Activated CD4-positive, alpha-beta memory T cell treated with anti-CD3 and anti-CD28 coated beads for 36 hours (primary cell): ENCODE measurements around the gene PPP1R7. TPM values are rescaled to one million over a fixed set of nuclear protein-coding genes. Genes with fewer than 3 reads are reported as not detected.

Experiments
- CTCF ChIA-PET: fragments of 350-600 bp; sonication (Branson Sonifier 250); formaldehyde crosslinking; loops from one replicate; lab custom pipeline; 2021; ENCODE audit warnings: antibody characterized with exemption, inconsistent platforms; lab: Charles Lee
- POLR2A ChIA-PET: fragments of 350-600 bp; sonication (Branson Sonifier 250); formaldehyde crosslinking; loops from one replicate; lab custom pipeline; 2021; ENCODE audit warnings: antibody characterized with exemption; lab: Charles Lee
- DNase-seq: peaks from one replicate; pipeline ENCODE4 v3.0.0-alpha.2; 2020
- H3K27ac Mint-ChIP-seq: one replicate; pipeline ENCODE4 v1.8.0; 2021; ENCODE audit warnings: mixed read lengths
- H3K27me3 Mint-ChIP-seq: one replicate; pipeline ENCODE4 v1.8.0; 2021; ENCODE audit warnings: mixed read lengths
- H3K36me3 Mint-ChIP-seq: one replicate; pipeline ENCODE4 v1.8.0; 2021; ENCODE audit warnings: mixed read lengths
- H3K4me1 Mint-ChIP-seq: one replicate; pipeline ENCODE4 v1.8.0; 2021; ENCODE audit warnings: low read depth, mixed read lengths
- H3K4me3 Mint-ChIP-seq: one replicate; pipeline ENCODE4 v1.8.0; 2021; ENCODE audit warnings: mild to moderate bottlenecking, mixed read lengths
- H3K9me3 Mint-ChIP-seq: one replicate; pipeline ENCODE4 v1.8.0; 2021; ENCODE audit warnings: mixed read lengths
- intact Hi-C: fragments of 100-400 bp; cut with micrococcal nuclease; formaldehyde crosslinking; loops from one replicate; pipeline ENCODE4 v1.15.1; 2023
- total RNA-seq, 2 experiments: library from RNA; stranded (reverse); gene quantifications; one replicate each; pipeline ENCODE4 v1.2.3, GENCODE V29; 2021

Gene PPP1R7
- total RNA-seq, 2 experiments from 2014 or later = 123 to 132 TPM

GRCh38 chr2:241213041-241213440, 62.8 kb downstream of the PPP1R7 start:
- no peak for DNase-seq
- H3K9me3 Mint-ChIP-seq = no peaks in the 10 kb centered on the region
- no peaks in the 10 kb centered on the region for H3K27me3 Mint-ChIP-seq
- CTCF ChIA-PET = no interaction called here
- H3K27ac Mint-ChIP-seq = no peak overlapping the region
- no peak overlapping the region for H3K4me3 Mint-ChIP-seq
- intact Hi-C loops = loop anchor here (10.0 kb wide), 1 partner anchor 378 kb away; no protein-coding TSS in a partner anchor
- POLR2A ChIA-PET = no interaction called here
- H3K36me3 Mint-ChIP-seq = no peaks in the 10 kb centered on the region
- no peaks in the 10 kb centered on the region for H3K4me1 Mint-ChIP-seq

GRCh38 chr2:241213567-241213966, 63.3 kb downstream of the PPP1R7 start:
- no peaks in the 10 kb centered on the region for H3K9me3 Mint-ChIP-seq
- peaks cover 2% of the 10 kb centered on the region for H3K4me1 Mint-ChIP-seq
- no peak for DNase-seq
- H3K27ac Mint-ChIP-seq = no peak overlapping the region
- intact Hi-C loops = loop anchor here (10.0 kb wide), 1 partner anchor 379 kb away; no protein-coding TSS in a partner anchor
- H3K4me3 Mint-ChIP-seq = no peak overlapping the region
- ChIA-PET POLR2A (no interaction called here), CTCF (no interaction called here)
- H3K36me3 Mint-ChIP-seq = no peaks in the 10 kb centered on the region
- no peaks in the 10 kb centered on the region for H3K27me3 Mint-ChIP-seq

- intact Hi-C loops = loop anchor here (10.0 kb wide), 1 partner anchor 379 kb away; no protein-coding TSS in a partner anchor
- Mint-ChIP-seq H3K4me3 (no peak overlapping the region), H3K4me1 (peaks cover 8% of the 10 kb centered on the region), H3K36me3 (no peaks in the 10 kb centered on the region), H3K9me3 (no peaks in the 10 kb centered on the region), H3K27ac (no peak overlapping the region), H3K27me3 (no peaks in the 10 kb centered on the region)
- CTCF ChIA-PET = no interaction called here
- no peak for DNase-seq
- POLR2A ChIA-PET = no interaction called here
These were observed 63.9 kb downstream of the PPP1R7 start for GRCh38 chr2:241214209-241214608.

- ChIA-PET CTCF (no interaction called here), POLR2A (no interaction called here)
- Mint-ChIP-seq H3K4me3 (no peak overlapping the region), H3K36me3 (no peaks in the 10 kb centered on the region), H3K9me3 (no peaks in the 10 kb centered on the region), H3K27me3 (no peaks in the 10 kb centered on the region), H3K27ac (no peak overlapping the region), H3K4me1 (peaks cover 9% of the 10 kb centered on the region)
- intact Hi-C loops = loop anchor here (10.0 kb wide), 1 partner anchor 380 kb away; no protein-coding TSS in a partner anchor
- no peak for DNase-seq
These were observed 64.5 kb downstream of the PPP1R7 start for GRCh38 chr2:241214766-241215165.

- Mint-ChIP-seq H3K27ac (no peak overlapping the region), H3K27me3 (no peaks in the 10 kb centered on the region), H3K9me3 (no peaks in the 10 kb centered on the region), H3K4me3 (no peak overlapping the region), H3K4me1 (peaks cover 9% of the 10 kb centered on the region), H3K36me3 (no peaks in the 10 kb centered on the region)
- CTCF ChIA-PET = no interaction called here
- POLR2A ChIA-PET = no interaction called here
- no peak for DNase-seq
- intact Hi-C loops = loop anchor here (10.0 kb wide), 1 partner anchor 381 kb away; no protein-coding TSS in a partner anchor
These were observed 65.2 kb downstream of the PPP1R7 start for GRCh38 chr2:241215421-241215820.

- Mint-ChIP-seq H3K4me1 (peaks cover 9% of the 10 kb centered on the region), H3K27ac (peak overlapping the region; percentile 30)
These were observed 66.0 kb downstream of the PPP1R7 start for GRCh38 chr2:241216211-241216761.

GRCh38 chr2:241217320-241218031, 67.2 kb downstream of the PPP1R7 start:
- no peak overlapping the region for H3K27ac Mint-ChIP-seq
- no peaks in the 10 kb centered on the region for H3K27me3 Mint-ChIP-seq
- peaks cover 9% of the 10 kb centered on the region for H3K4me1 Mint-ChIP-seq
- H3K9me3 Mint-ChIP-seq = no peaks in the 10 kb centered on the region
- intact Hi-C loops = loop anchor here (2.0 to 10.0 kb wide), 2 partner anchors 139 to 383 kb away; no protein-coding TSS in a partner anchor
- no peaks in the 10 kb centered on the region for H3K36me3 Mint-ChIP-seq
- ChIA-PET CTCF (interaction anchor here (1.0 to 1.4 kb wide), 2 partner anchors 116 to 139 kb away, joined by 3 to 10 read pairs; no protein-coding TSS in a partner anchor), POLR2A (no interaction called here)
- DNase-seq = peak; percentile 45
- peak overlapping the region; percentile 60 for H3K4me3 Mint-ChIP-seq

More at GRCh38 chr2:241216211-241216761, 66.0 kb downstream of the PPP1R7 start:
- intact Hi-C loops = loop anchor here (2.0 to 10.0 kb wide), 2 partner anchors 137 to 381 kb away; no protein-coding TSS in a partner anchor
- no peaks in the 10 kb centered on the region for H3K36me3 Mint-ChIP-seq
- CTCF ChIA-PET = interaction anchor here (1.4 kb wide), 1 partner anchor 138 kb away, joined by 10 read pairs; no protein-coding TSS in a partner anchor
- H3K9me3 Mint-ChIP-seq = no peaks in the 10 kb centered on the region
- DNase-seq = no peak
- H3K27me3 Mint-ChIP-seq = no peaks in the 10 kb centered on the region
- POLR2A ChIA-PET = no interaction called here
- H3K4me3 Mint-ChIP-seq = peak overlapping the region; percentile 27

GRCh38 chr2:241218131-241219029, 68.1 kb downstream of the PPP1R7 start:
- no peak overlapping the region for H3K27ac Mint-ChIP-seq
- no peaks in the 10 kb centered on the region for H3K9me3 Mint-ChIP-seq
- ChIA-PET CTCF (interaction anchor here (0.7 to 1.7 kb wide), 3 partner anchors 100 to 304 kb away, joined by 3 to 12 read pairs (median 3); no protein-coding TSS in a partner anchor), POLR2A (interaction anchor here (0.9 to 1.1 kb wide), 3 partner anchors 38 to 140 kb away, joined by 3 read pairs; no protein-coding TSS in a partner anchor)
- no peaks in the 10 kb centered on the region for H3K36me3 Mint-ChIP-seq
- peaks cover 11% of the 10 kb centered on the region for H3K4me1 Mint-ChIP-seq
- H3K4me3 Mint-ChIP-seq = peak overlapping the region; percentile 78
- DNase-seq = peak; percentile 59
- intact Hi-C loops = loop anchor here (10.0 kb wide), 1 partner anchor 384 kb away; no protein-coding TSS in a partner anchor
- H3K27me3 Mint-ChIP-seq = no peaks in the 10 kb centered on the region

- Mint-ChIP-seq H3K4me1 (peaks cover 11% of the 10 kb centered on the region), H3K27me3 (no peaks in the 10 kb centered on the region), H3K27ac (no peak overlapping the region), H3K36me3 (no peaks in the 10 kb centered on the region), H3K4me3 (peak overlapping the region; percentile 78), H3K9me3 (no peaks in the 10 kb centered on the region)
- intact Hi-C loops = loop anchor here (10.0 kb wide), 1 partner anchor 384 kb away; no protein-coding TSS in a partner anchor
- ChIA-PET CTCF (interaction anchor here (0.7 to 1.7 kb wide), 3 partner anchors 100 to 305 kb away, joined by 3 to 12 read pairs (median 3); no protein-coding TSS in a partner anchor), POLR2A (interaction anchor here (0.9 to 1.1 kb wide), 3 partner anchors 39 to 141 kb away, joined by 3 read pairs; no protein-coding TSS in a partner anchor)
- DNase-seq = no peak
These were observed 68.7 kb downstream of the PPP1R7 start for GRCh38 chr2:241219030-241219382.

- Mint-ChIP-seq H3K4me3 (no peak overlapping the region), H3K27ac (no peak overlapping the region), H3K36me3 (no peaks in the 10 kb centered on the region), H3K4me1 (peaks cover 11% of the 10 kb centered on the region), H3K9me3 (no peaks in the 10 kb centered on the region), H3K27me3 (no peaks in the 10 kb centered on the region)
- CTCF ChIA-PET = no interaction called here
- POLR2A ChIA-PET = no interaction called here
- intact Hi-C loops = loop anchor here (10.0 kb wide), 1 partner anchor 385 kb away; no protein-coding TSS in a partner anchor
- DNase-seq = no peak
These were observed 69.6 kb downstream of the PPP1R7 start for GRCh38 chr2:241219856-241220356.
